Activated CD8-positive, alpha-beta T cell treated with anti-CD3 and anti-CD28 coated beads for 36 hours (primary cell): ENCODE results near the gene SLC22A4. TPM values are rescaled to one million over a fixed set of nuclear protein-coding genes. Genes with fewer than 3 reads are reported as not detected.
A peak's percentile ranks its signal among the peaks of the same experiment; 100 is the strongest.

Source experiments
- ATAC-seq: fragments of 200-7000 bp; cut with Tn5 transposase; one replicate; pipeline ENCODE4 v1.10.0; 2021; ENCODE audit warnings: mild to moderate bottlenecking, moderate library complexity
- CTCF ChIA-PET: fragments of 350-600 bp; sonication (Branson Sonifier 250); formaldehyde crosslinking; loops from one replicate; lab custom pipeline; 2021; ENCODE audit warnings: antibody characterized with exemption; lab: Charles Lee
- POLR2A ChIA-PET: fragments of 350-600 bp; sonication (Branson Sonifier 250); formaldehyde crosslinking; loops from one replicate; lab custom pipeline; 2021; ENCODE audit warnings: antibody characterized with exemption; lab: Charles Lee
- DNase-seq: peaks from one replicate; pipeline ENCODE4 v3.0.0-alpha.2; 2020
- H3K27ac Mint-ChIP-seq: one replicate; pipeline ENCODE4 v1.8.0; 2021; ENCODE audit warnings: mild to moderate bottlenecking, mixed read lengths
- H3K27me3 Mint-ChIP-seq: one replicate; pipeline ENCODE4 v1.8.0; 2021; ENCODE audit warnings: mixed read lengths
- H3K36me3 Mint-ChIP-seq: one replicate; pipeline ENCODE4 v1.8.0; 2021; ENCODE audit warnings: low read depth, mixed read lengths
- H3K4me1 Mint-ChIP-seq: one replicate; pipeline ENCODE4 v1.8.0; 2021; ENCODE audit warnings: low read depth, mixed read lengths
- H3K4me3 Mint-ChIP-seq: one replicate; pipeline ENCODE4 v1.8.0; 2021; ENCODE audit warnings: mild to moderate bottlenecking, moderate library complexity, mixed read lengths
- H3K9me3 Mint-ChIP-seq: one replicate; pipeline ENCODE4 v1.8.0; 2021; ENCODE audit warnings: mixed read lengths
- CTCF ChIP-seq: fragments of 200-600 bp; IDR thresholded peaks from one replicate; pipeline ENCODE4 v1.8.0; 2022; ENCODE audit warnings: antibody characterized with exemption, mild to moderate bottlenecking
- intact Hi-C: fragments of 100-400 bp; cut with micrococcal nuclease; formaldehyde crosslinking; loops from one replicate; pipeline ENCODE4 v1.10.0; 2022
- total RNA-seq, 2 experiments: library from RNA; stranded (reverse); gene quantifications; one replicate each; pipeline ENCODE4 v1.2.3, GENCODE V29; 2021

The SLC22A4 gene
- total RNA-seq, 2 experiments from 2014 or later = 0.74 to 0.88 TPM

- no peak overlapping the region for H3K4me3 Mint-ChIP-seq
- CTCF ChIA-PET = interaction anchor here (1.0 to 12.3 kb wide), 4 partner anchors 13 to 142 kb away, joined by 3 to 342 read pairs (median 13); no protein-coding TSS in a partner anchor
- H3K27me3 Mint-ChIP-seq = no peaks in the 10 kb centered on the region
- TF ChIP-seq CTCF = no peak
- no peaks in the 10 kb centered on the region for H3K9me3 Mint-ChIP-seq
- no peak overlapping the region for H3K27ac Mint-ChIP-seq
- peaks cover 28% of the 10 kb centered on the region for H3K4me1 Mint-ChIP-seq
- DNase-seq (no peak), ATAC-seq (no peak)
- POLR2A ChIA-PET = interaction anchor here (8.7 kb wide), 1 partner anchor 105 kb away, joined by 61 read pairs; the partner anchor contains the start of gene IRF1
- intact Hi-C loops = loop anchor here (10.0 kb wide), 1 partner anchor 440 kb away; no protein-coding TSS in a partner anchor
- peaks cover 5% of the 10 kb centered on the region for H3K36me3 Mint-ChIP-seq
Observed at GRCh38 chr5:132384506-132385050, 90.4 kb downstream of the SLC22A4 start.

- Mint-ChIP-seq H3K4me1 (peaks cover 36% of the 10 kb centered on the region), H3K4me3 (no peak overlapping the region), H3K36me3 (peaks cover 5% of the 10 kb centered on the region), H3K27me3 (no peaks in the 10 kb centered on the region), H3K9me3 (no peaks in the 10 kb centered on the region), H3K27ac (peak overlapping the region; percentile 66)
- DNase-seq (peak; percentile 81), ATAC-seq (peak; percentile 69)
- peak; percentile 71 for TF ChIP-seq CTCF
- CTCF ChIA-PET = interaction anchor here (0.9 to 12.3 kb wide), 24 partner anchors 8 to 443 kb away, joined by 3 to 342 read pairs (median 8); partner anchors contain the start of gene SLC22A5
- POLR2A ChIA-PET = interaction anchor here (1.3 to 8.7 kb wide), 5 partner anchors 14 to 111 kb away, joined by 5 to 68 read pairs (median 10); partner anchors contain the start of gene IRF1
- intact Hi-C loops = loop anchor here (1.0 to 10.0 kb wide), 2 partner anchors 116 to 439 kb away; no protein-coding TSS in a partner anchor
Observed at GRCh38 chr5:132385326-132386105, 91.3 kb downstream of the SLC22A4 start.

- H3K4me1 Mint-ChIP-seq = peaks cover 40% of the 10 kb centered on the region
- H3K4me3 Mint-ChIP-seq = no peak overlapping the region
- peak; percentile 92 for ATAC-seq
- peak; percentile 87 for DNase-seq
- H3K9me3 Mint-ChIP-seq = no peaks in the 10 kb centered on the region
- intact Hi-C loops = loop anchor here (1.0 to 10.0 kb wide), 2 partner anchors 115 to 438 kb away; no protein-coding TSS in a partner anchor
- peak overlapping the region; percentile 25 for H3K27ac Mint-ChIP-seq
- no peaks in the 10 kb centered on the region for H3K27me3 Mint-ChIP-seq
- ChIA-PET CTCF (interaction anchor here (0.6 to 12.3 kb wide), 45 partner anchors 8 to 442 kb away, joined by 3 to 342 read pairs (median 4); partner anchors contain the start of gene SLC22A5), POLR2A (interaction anchor here (0.6 to 8.7 kb wide), 15 partner anchors 9 to 314 kb away, joined by 3 to 68 read pairs (median 5); partner anchors contain the start of genes CSF2 and IRF1)
- H3K36me3 Mint-ChIP-seq = peaks cover 5% of the 10 kb centered on the region
- TF ChIP-seq CTCF = peak; percentile 91
Observed at GRCh38 chr5:132386644-132387286, 92.6 kb downstream of the SLC22A4 start.

GRCh38 chr5:132387640-132388117 is 93.5 kb downstream of the SLC22A4 start:
- no peaks in the 10 kb centered on the region for H3K9me3 Mint-ChIP-seq
- peaks cover 5% of the 10 kb centered on the region for H3K36me3 Mint-ChIP-seq
- DNase-seq = no peak
- ChIA-PET CTCF (interaction anchor here (0.9 to 12.3 kb wide), 16 partner anchors 7 to 433 kb away, joined by 3 to 342 read pairs (median 10); no protein-coding TSS in a partner anchor), POLR2A (interaction anchor here (0.8 to 8.7 kb wide), 9 partner anchors 8 to 113 kb away, joined by 3 to 68 read pairs (median 6); partner anchors contain the start of gene IRF1)
- H3K27ac Mint-ChIP-seq = peak overlapping the region; percentile 27
- intact Hi-C loops = loop anchor here (10.0 kb wide), 1 partner anchor 437 kb away; no protein-coding TSS in a partner anchor
- TF ChIP-seq CTCF = no peak
- H3K4me3 Mint-ChIP-seq = no peak overlapping the region
- H3K4me1 Mint-ChIP-seq = peaks cover 42% of the 10 kb centered on the region
- no peaks in the 10 kb centered on the region for H3K27me3 Mint-ChIP-seq
- no peak for ATAC-seq
